Stimulated activated CD4-positive, alpha-beta T cell treated with anti-CD3 and anti-CD28 coated beads, Interleukin-2, amount 100 ng/mL, for 4 hours (primary cell): ENCODE data around the gene NKAIN1.
"Not testable (repeated sequence)": the region's sequence is repeated elsewhere in the genome, so short reads cannot be mapped to it uniquely, and the experiment has no call there.

Experiments used
- DNase-seq: peaks from one replicate; pipeline ENCODE4 v3.0.0-alpha.2; 2020; ENCODE audit warnings: low read depth

NKAIN1 gene

DNA sequence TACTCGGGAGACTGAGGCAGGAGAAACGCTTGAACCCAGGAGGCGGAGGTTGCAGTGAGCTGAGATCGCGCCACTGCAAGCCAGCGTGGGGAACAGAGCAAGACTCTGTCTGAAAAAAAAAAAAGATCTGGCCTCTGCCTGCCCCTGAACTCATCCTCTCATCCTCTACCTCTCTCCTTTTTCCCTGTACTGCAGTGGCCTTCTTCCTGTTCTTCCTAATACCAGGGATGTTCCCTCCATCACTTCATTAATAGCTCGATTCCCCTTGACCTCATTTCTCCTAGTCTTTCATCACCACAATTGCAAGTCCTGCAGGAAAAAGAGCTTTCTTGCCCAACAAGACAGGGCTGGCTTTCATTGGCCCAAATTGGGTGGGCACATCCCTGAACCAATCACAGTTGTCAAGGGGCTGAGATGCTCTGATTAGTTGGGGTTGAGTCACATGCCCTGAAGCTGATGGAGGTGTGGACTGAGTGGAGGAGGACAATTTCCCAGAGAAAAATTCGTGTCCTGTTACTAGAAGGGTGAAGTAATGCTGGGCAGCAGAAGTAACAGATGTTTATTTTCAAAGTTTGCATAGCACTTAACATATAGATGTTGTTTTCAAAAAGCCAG is 87.4 kb downstream of the NKAIN1 start:
- no peak for DNase-seq

DNA sequence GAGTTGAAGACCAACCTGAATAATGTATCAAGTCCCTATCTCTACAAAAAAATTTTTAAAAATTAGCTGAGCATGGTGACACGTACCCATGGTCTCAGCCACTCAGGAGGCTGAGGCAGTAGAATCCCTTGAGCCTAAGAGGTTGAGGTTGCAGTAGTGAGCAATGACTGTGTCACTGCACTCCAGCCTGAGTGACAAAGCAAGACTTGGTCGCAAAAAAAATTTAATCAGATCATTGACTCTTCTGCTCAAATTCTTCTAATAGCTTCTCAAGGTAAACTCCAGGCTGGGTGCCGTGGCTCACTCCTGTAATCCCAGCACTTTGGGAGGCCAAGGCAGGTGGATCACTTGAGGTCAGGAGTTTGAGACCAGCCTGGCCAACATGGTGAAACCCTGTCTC is 88.3 kb downstream of the NKAIN1 start:
- no peak for DNase-seq

GRCh38 chr1:31148409-31148808 is 91.3 kb downstream of the NKAIN1 start:
- DNase-seq = no peak

DNA sequence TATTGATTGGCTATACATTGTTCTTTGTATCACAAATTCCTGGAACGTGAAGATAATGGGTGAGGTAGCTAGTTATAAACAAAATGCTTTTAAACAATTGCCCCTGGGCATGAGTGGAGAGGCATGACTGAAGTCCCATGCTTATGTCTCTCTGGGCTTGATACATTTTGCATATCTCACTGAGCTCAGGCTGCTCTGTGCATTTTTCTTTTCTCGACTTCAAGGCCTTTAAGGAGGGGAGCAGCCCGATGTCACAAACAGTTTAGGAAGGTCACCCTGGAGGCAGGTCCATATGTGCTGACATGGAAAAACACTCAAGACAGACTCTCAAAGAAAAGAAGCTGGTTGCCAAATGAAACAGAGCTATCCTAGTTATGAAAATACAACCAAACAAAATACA is 94.0 kb downstream of the NKAIN1 start:
- no peak for DNase-seq

GRCh38 chr1:31144442-31144841 is 95.2 kb downstream of the NKAIN1 start:
- no peak for DNase-seq

DNA sequence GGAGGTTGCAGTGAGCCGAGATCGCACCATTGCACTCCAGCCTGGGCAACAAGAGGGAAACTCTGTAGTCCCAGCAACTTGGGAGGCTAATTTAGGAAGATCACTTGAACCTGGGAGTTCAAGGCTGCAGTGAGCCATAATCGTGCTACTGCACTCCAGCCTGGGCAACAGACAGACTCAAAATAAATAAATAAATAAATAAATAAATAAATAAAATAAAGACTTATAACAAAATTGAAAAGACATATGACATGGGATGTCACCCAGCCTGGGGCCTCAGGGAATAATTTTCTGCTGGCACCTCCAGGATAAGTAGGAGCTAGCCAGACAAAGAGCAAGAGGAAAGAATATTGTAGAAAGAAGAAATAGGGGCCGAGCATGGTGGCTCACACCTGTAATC is 96.2 kb downstream of the NKAIN1 start:
- no peak for DNase-seq

- no peak for DNase-seq
These were observed 97.3 kb downstream of the NKAIN1 start for GRCh38 chr1:31142406-31142805.

GRCh38 chr1:31140299-31140698 is 99.4 kb downstream of the NKAIN1 start:
- DNase-seq = no peak

DNA sequence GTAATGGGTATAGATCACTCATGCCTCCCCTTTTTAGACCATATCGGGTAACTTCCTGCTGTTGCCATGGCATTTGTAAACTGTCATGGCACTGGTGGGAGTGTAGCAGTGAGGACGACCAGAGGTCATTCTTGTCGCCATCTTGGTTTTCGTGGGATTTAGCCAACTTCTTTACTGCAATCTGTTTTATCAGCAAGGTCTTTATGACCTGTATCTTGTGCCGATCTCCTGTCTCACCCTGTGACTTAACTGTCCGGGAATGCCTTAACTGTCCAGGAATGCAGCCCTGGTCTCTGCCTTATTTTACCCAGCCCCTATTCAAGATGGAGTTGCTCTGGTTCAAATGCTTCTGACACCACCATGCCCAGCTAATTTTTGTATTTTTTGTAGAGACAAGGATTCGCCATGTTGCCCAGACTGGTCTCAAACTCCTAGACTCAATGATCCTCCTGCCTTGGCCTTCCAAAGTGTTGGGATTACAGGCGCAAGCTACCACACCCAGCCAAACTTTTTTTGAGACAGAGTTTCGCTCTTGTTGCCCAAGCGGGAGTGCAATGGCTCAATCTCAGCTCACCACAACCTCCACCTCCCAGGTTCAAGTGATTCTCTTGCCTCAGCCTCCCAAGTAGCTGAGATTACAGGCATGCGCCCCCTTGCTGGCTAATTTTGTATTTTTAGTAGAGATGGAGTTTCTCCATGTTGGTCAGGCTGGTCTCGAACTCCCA is 100.7 kb downstream of the NKAIN1 start:
- DNase-seq = not testable (repeated sequence)

DNA sequence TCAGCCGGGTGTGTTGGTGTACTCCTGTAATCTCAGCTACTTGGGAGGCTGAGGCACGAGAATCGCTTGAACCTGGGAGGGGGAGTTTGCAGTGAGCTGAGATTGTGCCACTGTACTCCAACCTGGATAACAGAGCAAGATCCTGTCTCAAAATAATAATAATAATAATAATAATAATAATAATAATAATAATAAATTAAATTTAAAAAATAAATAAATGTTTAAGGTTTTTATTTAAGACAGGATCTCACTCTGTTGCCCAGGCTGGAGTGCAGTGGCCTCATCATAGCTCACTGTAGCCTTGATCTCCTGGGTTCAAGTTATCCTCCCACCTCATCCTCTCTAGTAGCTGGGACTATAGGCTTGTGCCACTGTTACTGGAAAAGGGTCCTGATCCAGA is 101.8 kb downstream of the NKAIN1 start:
- not testable (repeated sequence) for DNase-seq

DNA sequence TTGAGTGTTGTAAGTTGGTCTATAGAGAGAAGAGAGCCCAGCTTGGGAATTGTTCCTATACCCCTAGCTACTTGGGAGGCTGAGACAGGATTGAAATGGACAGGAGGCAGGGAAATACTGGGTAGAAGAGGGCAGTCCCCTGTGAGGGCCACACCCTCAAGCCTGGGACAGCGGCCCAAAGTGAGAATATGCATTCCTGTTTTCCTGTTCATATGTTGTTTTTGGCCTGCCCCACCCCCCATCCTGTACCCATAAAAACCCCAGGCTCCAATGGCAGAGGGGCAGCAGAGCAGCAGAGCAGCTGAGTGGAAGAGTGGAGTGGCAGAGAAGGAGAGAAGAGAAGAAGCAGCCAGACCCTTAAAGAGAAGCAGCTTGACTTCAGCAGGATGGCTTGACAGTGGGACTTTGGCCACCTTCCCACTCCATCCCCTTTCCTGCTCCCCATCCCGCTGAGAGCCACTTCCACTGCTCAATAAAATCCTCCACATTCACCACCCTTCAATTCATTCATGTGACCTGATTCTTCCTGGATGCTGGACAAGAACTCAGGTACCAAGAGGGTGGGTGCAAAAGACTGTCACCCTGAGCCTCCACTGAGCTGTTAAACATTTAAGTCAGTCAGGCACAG is 103.6 kb downstream of the NKAIN1 start:
- no peak for DNase-seq

DNA sequence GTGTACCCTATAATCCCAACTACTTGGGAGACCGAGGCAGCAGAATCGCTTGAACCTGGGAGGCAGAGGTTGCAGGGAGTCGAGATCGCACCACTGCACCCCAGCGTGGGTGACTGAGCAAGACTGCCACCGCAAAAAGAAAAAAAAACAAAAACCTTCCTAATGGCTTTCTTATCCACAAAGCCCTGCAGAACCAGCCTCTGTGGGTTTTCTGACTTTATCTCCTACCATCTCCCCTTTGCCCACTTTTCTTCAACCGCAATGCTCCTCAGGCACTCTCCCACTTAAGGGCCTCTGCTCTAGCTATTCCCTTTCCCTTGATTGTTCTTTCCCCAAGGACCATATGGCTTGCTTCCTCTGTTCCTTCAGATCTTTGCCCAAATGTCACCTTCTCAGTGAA is 106.3 kb downstream of the NKAIN1 start:
- DNase-seq = no peak
